Vagina (tissue), 2 donors: Measurements from ENCODE around the gene ZNF830.

Experiments
- CTCF ChIP-seq, 3 experiments: fragments of 450-650 bp in 2 of 3; fragments of 200-600 bp in 1 of 3; sonication (generic) in 1 of 3; IDR thresholded peaks; one replicate each; pipeline ENCODE4 v1.5.1; 2017 to 2019; ENCODE audit warnings: antibody characterized with exemption in 3 of 3, mild to moderate bottlenecking in 2 of 3, moderate library complexity in 2 of 3
- POLR2A ChIP-seq, 2 donors: fragments of 450-650 bp; IDR thresholded peaks; one replicate each; pipeline ENCODE4 v1.6.1; 2017; ENCODE audit warnings: antibody characterized with exemption in 2 of 2, mild to moderate bottlenecking in 2 of 2, moderate library complexity in 2 of 2
- POLR2AphosphoS5 ChIP-seq, 2 donors: sonication (generic); formaldehyde crosslinking; IDR thresholded peaks; one replicate each; pipeline ENCODE4 v1.9.0; 2017; ENCODE audit warnings: antibody characterized with exemption in 2 of 2, mild to moderate bottlenecking in 2 of 2, low read depth in 1 of 2; ENCODE audit not compliant: insufficient read depth in 1 of 2

- TF ChIP-seq POLR2A (IDR thresholded peaks at IDR 0.05) (no peak), POLR2AphosphoS5 (IDR thresholded peaks at IDR 0.05; ENCODE audit: insufficient read depth in 1 of 2, low read depth in 1 of 2) (no peak), CTCF (IDR thresholded peaks at IDR 0.05) (no peak)
These were observed 27.3 kb downstream of the ZNF830 start for GRCh38 chr17:34988644-34989043.
